K562 (cell line): Measurements from ENCODE around the gene AP4E1. TPM values are rescaled to one million over a fixed set of nuclear protein-coding genes. Genes with fewer than 3 reads are reported as not detected.

Experiments used
- ATAC-seq: fragments of 200-7000 bp; cut with Tn5 transposase; 3 replicates; pipeline ENCODE4 v1.9.1; 2020; ENCODE audit warnings: moderate library complexity
- BruUV-seq: library from RNA; stranded (reverse); fragments of 400-500 nt; replicated peaks from 2 replicates; lab custom pipeline; 2021; lab: Mats Ljungman, UMichigan
- CTCF ChIA-PET: fragments of 300-600 bp; formaldehyde crosslinking; extraction: SDS; loops from one replicate; lab custom pipeline; 2021; ENCODE audit warnings: low intra/inter-chr PET ratio; lab: Yijun Ruan, JAX
- POLR2A ChIA-PET: fragments of 300-600, 350-650 bp; sonication (Branson Sonifier 250); formaldehyde crosslinking; extraction: SDS; loops from one replicate; lab custom pipeline; 2021; ENCODE audit warnings: antibody characterized with exemption, inconsistent platforms; lab: Yijun Ruan, JAX
- DNase-seq, 4 experiments: peaks; one replicate each; pipeline versions ENCODE4 v3.0.0 to v3.0.0-alpha.2; 2011 to 2018; ENCODE audit warnings: low spot score in 3 of 4, mixed read lengths in 3 of 4; ENCODE audit errors: extremely low read depth in 1 of 4
- FAIRE-seq: peaks from 2 replicates; lab custom pipeline; 2011; peaks lifted over from hg19 to GRCh38; lab: Jason Lieb, UNC
- H2AFZ ChIP-seq: 2 replicates; pipeline ENCODE4 v1.6.0; 2011; ENCODE audit warnings: low read depth, low read length, control low read depth, inconsistent platforms
- H3K27ac ChIP-seq: fragments of 200-600 bp; 3 replicates; pipeline ENCODE4 v1.8.0; 2011; ENCODE audit warnings: low read depth, mild to moderate bottlenecking, control low read depth, inconsistent platforms, low read length, moderate library complexity, mixed read lengths; ENCODE audit errors: extremely low read depth
- H3K27me3 ChIP-seq, 2 experiments: fragments of 300-600 bp in 1 of 2; 2 replicates in 1 of 2; 3 replicates in 1 of 2; pipeline versions ENCODE4 v1.6.0 to v1.8.0; 2011; ENCODE audit warnings: inconsistent platforms in 2 of 2, low read length in 2 of 2, mild to moderate bottlenecking in 1 of 2, mixed read lengths in 1 of 2, moderate library complexity in 1 of 2; ENCODE audit not compliant: control insufficient read depth in 2 of 2, insufficient read depth in 2 of 2
- H3K36me3 ChIP-seq: fragments of 300-600 bp; 3 replicates; pipeline ENCODE4 v1.8.0; 2011; ENCODE audit warnings: mild to moderate bottlenecking, low read length, inconsistent platforms; ENCODE audit not compliant: control insufficient read depth, insufficient read depth
- H3K4me1 ChIP-seq, 2 experiments: fragments of 200-600 bp in 1 of 2; replicated peaks in 1 of 2; 2 replicates in 1 of 2; 3 replicates in 1 of 2; pipeline versions ENCODE4 v1.5.1 to v1.8.0; 2011; ENCODE audit warnings: inconsistent platforms in 2 of 2, low read length in 2 of 2, mild to moderate bottlenecking in 1 of 2, mixed read lengths in 1 of 2, moderate library complexity in 1 of 2; ENCODE audit not compliant: control insufficient read depth in 2 of 2, insufficient read depth in 2 of 2
- H3K4me2 ChIP-seq: 2 replicates; pipeline ENCODE4 v1.6.1; 2011; ENCODE audit warnings: low read length, control low read depth, inconsistent platforms, mixed read lengths; ENCODE audit not compliant: insufficient read depth
- H3K4me3 ChIP-seq: fragments of 200-600 bp; sonication (generic), shearing (Covaris generic); 2 replicates; pipeline ENCODE4 v1.5.1; 2016; ENCODE audit warnings: control low read depth, inconsistent platforms
- H3K79me2 ChIP-seq: fragments of 200-600 bp; 3 replicates; pipeline ENCODE4 v1.8.0; 2011; ENCODE audit warnings: low read length, inconsistent platforms; ENCODE audit not compliant: control insufficient read depth, insufficient read depth
- H3K9ac ChIP-seq, 2 experiments: 2 replicates each; pipeline versions ENCODE4 v1.6.0 to v1.6.1; 2011; ENCODE audit warnings: low read depth in 2 of 2, low read length in 2 of 2, control low read depth in 1 of 2, inconsistent platforms in 1 of 2, mild to moderate bottlenecking in 1 of 2, mixed read lengths in 1 of 2; ENCODE audit not compliant: insufficient read depth in 1 of 2
- H3K9me1 ChIP-seq: one replicate; pipeline ENCODE4 v1.6.0; 2011; ENCODE audit warnings: inconsistent platforms, mild to moderate bottlenecking, low read length, moderate library complexity; ENCODE audit not compliant: control insufficient read depth, insufficient read depth
- H3K9me3 ChIP-seq: replicated peaks from 2 replicates; pipeline ENCODE4 v1.5.1; 2011; ENCODE audit warnings: low read depth, low read length, inconsistent platforms; ENCODE audit not compliant: control insufficient read depth, insufficient read depth
- H4K20me1 ChIP-seq: replicated peaks from 2 replicates; pipeline ENCODE4 v1.6.1; 2011; ENCODE audit warnings: low read length, inconsistent platforms, mixed read lengths; ENCODE audit not compliant: control insufficient read depth, insufficient read depth
- RNF219 ChIP-seq: fragments of 250-450 bp; sonication (Bioruptor Pico); IDR thresholded peaks from 2 replicates; pipeline ENCODE4 v1.5.0; 2022; ENCODE audit warnings: mild to moderate bottlenecking
- ZNF696 ChIP-seq: fragments of 250-450 bp; sonication (Bioruptor Pico); conservative IDR thresholded peaks from 2 replicates; pipeline ENCODE4 v1.4.0; 2020; ENCODE audit warnings: mild to moderate bottlenecking, moderate library complexity
- WGBS: fragments of 100-300 bp; shearing (Covaris generic); methylation state at CpG from one replicate; pipeline ENCODE4 v1.1.6; 2016; ENCODE audit warnings: low coverage, mixed read lengths; ENCODE audit not compliant: insufficient coverage; ENCODE audit errors: missing lambda C conversion rate; 5-methylcytosine and 5-hydroxymethylcytosine counted together
- in situ Hi-C: fragments of 300-500 bp; cut with MboI; formaldehyde crosslinking; loops from 4 replicates; pipeline ENCODE4 v1.15.0; 2018; ENCODE audit warnings: inconsistent platforms, mixed read lengths
- intact Hi-C: fragments of 100-400 bp; cut with micrococcal nuclease; formaldehyde crosslinking; loops from 2 replicates; pipeline ENCODE4 v1.14.2; 2022
- polyA plus RNA-seq, 8 experiments: library from polyadenylated mRNA; depleted of rRNA in 4 of 8; stranded (reverse) in 5 of 8; unstranded in 3 of 8; fragments of >200 nt; fragmentation: Nextera tagmentation in 2 of 8; fragmentation: Illumina TruSeq in 1 of 8; extraction: Ambion mirVana in 2 of 8; extraction: Trizol in 1 of 8; gene quantifications; 2 replicates each; pipeline versions ENCODE4 v1.2.1 to v1.2.3, GENCODE V29; 2011 to 2014; ENCODE audit warnings: inconsistent platforms in 1 of 8, missing spikeins in 1 of 8
- total RNA-seq, 7 experiments: library from RNA; depleted of rRNA in 6 of 7; stranded (reverse); fragments of >200 nt in 6 of 7; fragmentation: Illumina TruSeq in 2 of 7; extraction: Trizol in 2 of 7; gene quantifications; 2 replicates each; pipeline versions ENCODE4 v1.2.1 to v1.2.3, GENCODE V29; 2011 to 2021; ENCODE audit warnings: low replicate concordance in 1 of 7

AP4E1 gene
- total and polyA plus RNA-seq, 9 of the 15 experiments (the other 6 are each of a cell fraction or from before 2014, with no cell fraction given) = 1.3 to 11.5 (median 4.4) TPM

- DNase-seq = no peak
- intact Hi-C loops = no loop called here
- FAIRE-seq = no peak
These were observed 17.7 kb upstream of the AP4E1 start for GRCh38 chr15:50890751-50891150.

More at GRCh38 chr15:50890751-50891150, 17.7 kb upstream of the AP4E1 start:
- Histone ChIP-seq H3K9me3 (no peaks in the 10 kb centered on the region; the same call in 1 of the 2 replicates), H3K79me2 (no peaks in the 10 kb centered on the region), H4K20me1 (no peaks in the 10 kb centered on the region), H3K27ac (no peak overlapping the region), H3K4me2 (no peak overlapping the region), H3K9me1 (no peaks in the 10 kb centered on the region), H2AFZ (no peak overlapping the region), H3K4me1 (no peaks in the 10 kb centered on the region), H3K27me3 (no peaks in the 10 kb centered on the region), H3K36me3 (no peaks in the 10 kb centered on the region), H3K9ac (no peak overlapping the region), H3K4me3 (no peak overlapping the region)
- no peak for TF ChIP-seq RNF219 (CRISPR knock-in tag)
- TF ChIP-seq ZNF696 = no peak
- BruUV-seq = no TSS peak
- ATAC-seq = no peak
- CTCF ChIA-PET = interaction anchor here (0.9 kb wide), 1 partner anchor 215 kb away, joined by 4 read pairs; no protein-coding TSS in a partner anchor
- WGBS = 47% methylated on average over 5 of the region's 5 CpGs
- POLR2A ChIA-PET = no interaction called here
- in situ Hi-C loops = no loop called here
